Nephron (organoid): ENCODE results near the gene ZNF22.

ENCODE experiments used
- H3K27ac Mint-ChIP-seq, 3 experiments: 2 replicates each; pipeline ENCODE4 v1.8.0; 2020; ENCODE audit warnings: mixed read lengths in 3 of 3, mild to moderate bottlenecking in 2 of 3, moderate library complexity in 1 of 3
- H3K27me3 Mint-ChIP-seq: 2 replicates; pipeline ENCODE4 v1.8.0; 2021; ENCODE audit warnings: low read depth, mild to moderate bottlenecking, moderate library complexity, mixed read lengths
- H3K36me3 Mint-ChIP-seq: 2 replicates; pipeline ENCODE4 v1.8.0; 2020; ENCODE audit warnings: low read depth, mixed read lengths
- H3K4me1 Mint-ChIP-seq: 2 replicates; pipeline ENCODE4 v1.8.0; 2020; ENCODE audit warnings: mixed read lengths
- H3K4me3 Mint-ChIP-seq, 3 experiments: 2 replicates each; pipeline ENCODE4 v1.8.0; 2020; ENCODE audit warnings: mild to moderate bottlenecking in 3 of 3, mixed read lengths in 3 of 3, moderate library complexity in 2 of 3
- H3K9me3 Mint-ChIP-seq: 2 replicates; pipeline ENCODE4 v1.8.0; 2020; ENCODE audit warnings: mixed read lengths
- TF ChIP-seq, protein P1 (sequence below), 3 experiments: fragments of 200-600 bp; sonication (generic); IDR thresholded peaks; one replicate each; pipeline ENCODE4 v1.5.0; 2021; ENCODE audit warnings: antibody characterized with exemption in 3 of 3; ENCODE audit not compliant: unreplicated experiment in 3 of 3

The ZNF22 gene

DNA sequence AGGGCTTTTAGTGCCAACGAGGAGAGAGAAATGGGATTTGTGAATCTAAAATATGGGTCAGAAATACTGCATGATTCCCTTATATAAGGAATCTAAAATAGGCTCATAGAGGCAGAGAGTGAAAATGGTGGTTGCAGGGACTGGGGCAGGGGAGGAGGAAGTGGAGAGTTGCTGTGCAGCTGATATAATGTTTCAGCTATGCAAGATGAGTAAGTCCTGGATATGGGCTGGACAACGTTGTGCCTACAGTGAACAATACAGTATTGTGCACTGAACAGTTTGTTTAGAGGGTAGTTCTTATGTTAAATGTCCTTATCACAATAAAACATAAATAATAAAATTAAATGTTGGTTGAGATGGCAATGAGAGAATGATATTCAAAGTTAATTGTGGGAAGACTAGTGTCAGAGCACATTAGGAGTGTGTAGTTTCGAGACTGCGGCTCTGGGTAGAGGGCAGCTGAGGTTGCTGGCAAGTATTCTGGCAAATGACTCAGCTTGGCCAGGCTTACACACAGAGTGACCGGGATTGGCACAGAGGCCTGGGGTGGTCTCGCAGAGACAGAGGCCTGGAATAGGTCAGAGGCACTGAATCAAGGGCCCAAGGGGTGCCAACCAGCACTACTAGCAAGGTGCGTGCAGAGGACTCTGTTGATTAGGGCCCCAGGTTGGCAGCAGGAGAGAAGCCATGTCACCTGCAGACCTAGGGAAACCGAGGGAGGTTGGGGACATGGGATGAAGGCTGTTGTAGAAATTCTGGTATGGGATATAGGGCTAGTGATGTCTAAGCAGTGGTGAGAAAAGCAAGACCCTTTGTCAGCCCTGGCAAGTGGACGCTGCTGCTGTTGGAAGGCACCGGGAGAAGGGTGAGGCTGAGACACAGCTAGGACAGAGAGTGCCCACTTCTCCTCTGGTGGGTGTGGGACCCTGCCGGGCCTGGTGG lies 19.3 kb upstream of the ZNF22 start:
- Mint-ChIP-seq H3K4me3 (no peak overlapping the region), H3K27me3 (no peaks in the 10 kb centered on the region), H3K36me3 (peaks cover 18% of the 10 kb centered on the region), H3K27ac (peak overlapping the region; percentile 43 to 71 (median 62)), H3K9me3 (no peaks in the 10 kb centered on the region), H3K4me1 (peaks cover 58% of the 10 kb centered on the region)
- TF ChIP-seq, protein P1, sequence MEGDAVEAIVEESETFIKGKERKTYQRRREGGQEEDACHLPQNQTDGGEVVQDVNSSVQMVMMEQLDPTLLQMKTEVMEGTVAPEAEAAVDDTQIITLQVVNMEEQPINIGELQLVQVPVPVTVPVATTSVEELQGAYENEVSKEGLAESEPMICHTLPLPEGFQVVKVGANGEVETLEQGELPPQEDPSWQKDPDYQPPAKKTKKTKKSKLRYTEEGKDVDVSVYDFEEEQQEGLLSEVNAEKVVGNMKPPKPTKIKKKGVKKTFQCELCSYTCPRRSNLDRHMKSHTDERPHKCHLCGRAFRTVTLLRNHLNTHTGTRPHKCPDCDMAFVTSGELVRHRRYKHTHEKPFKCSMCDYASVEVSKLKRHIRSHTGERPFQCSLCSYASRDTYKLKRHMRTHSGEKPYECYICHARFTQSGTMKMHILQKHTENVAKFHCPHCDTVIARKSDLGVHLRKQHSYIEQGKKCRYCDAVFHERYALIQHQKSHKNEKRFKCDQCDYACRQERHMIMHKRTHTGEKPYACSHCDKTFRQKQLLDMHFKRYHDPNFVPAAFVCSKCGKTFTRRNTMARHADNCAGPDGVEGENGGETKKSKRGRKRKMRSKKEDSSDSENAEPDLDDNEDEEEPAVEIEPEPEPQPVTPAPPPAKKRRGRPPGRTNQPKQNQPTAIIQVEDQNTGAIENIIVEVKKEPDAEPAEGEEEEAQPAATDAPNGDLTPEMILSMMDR (IDR thresholded peaks at IDR 0.05; ENCODE audit: unreplicated experiment in 3 of 3) = no peak

- no peak overlapping the region for H3K27ac Mint-ChIP-seq
- H3K4me3 Mint-ChIP-seq = no peak overlapping the region
- peaks cover 18% of the 10 kb centered on the region for H3K36me3 Mint-ChIP-seq
These were observed 18.6 kb upstream of the ZNF22 start for GRCh38 chr10:44982114-44982460.

DNA sequence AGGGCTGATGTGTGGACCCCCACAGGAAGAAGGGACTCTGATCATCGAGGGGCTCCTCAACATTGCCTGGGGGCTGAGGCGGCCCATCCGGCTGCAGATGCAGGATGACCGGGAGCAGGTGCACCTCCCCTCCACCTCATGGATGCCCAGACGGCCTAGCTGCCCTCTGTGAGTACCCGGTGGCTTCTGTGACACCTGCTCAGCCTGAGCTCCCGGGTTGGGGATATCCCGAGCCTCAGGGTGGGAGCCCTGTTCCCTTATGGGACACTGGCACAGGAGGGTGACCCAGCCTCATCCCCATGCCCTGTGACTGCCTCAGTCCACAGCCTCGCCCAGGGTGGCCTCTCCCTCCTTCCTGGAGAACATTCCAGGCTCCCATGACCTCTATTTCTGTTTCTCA lies 18.2 kb upstream of the ZNF22 start:
- Mint-ChIP-seq H3K9me3 (no peaks in the 10 kb centered on the region), H3K36me3 (peaks cover 18% of the 10 kb centered on the region), H3K4me3 (no peak overlapping the region), H3K4me1 (peaks cover 52% of the 10 kb centered on the region), H3K27ac (no peak overlapping the region), H3K27me3 (no peaks in the 10 kb centered on the region)
- TF ChIP-seq, protein P1 (IDR thresholded peaks at IDR 0.05; ENCODE audit: unreplicated experiment in 3 of 3) = no peak

More at GRCh38 chr10:44982114-44982460, 18.6 kb upstream of the ZNF22 start:
- TF ChIP-seq, protein P1 (IDR thresholded peaks at IDR 0.05; ENCODE audit: unreplicated experiment in 3 of 3) = no peak
- Mint-ChIP-seq H3K4me1 (peaks cover 55% of the 10 kb centered on the region), H3K9me3 (no peaks in the 10 kb centered on the region), H3K27me3 (no peaks in the 10 kb centered on the region)

DNA sequence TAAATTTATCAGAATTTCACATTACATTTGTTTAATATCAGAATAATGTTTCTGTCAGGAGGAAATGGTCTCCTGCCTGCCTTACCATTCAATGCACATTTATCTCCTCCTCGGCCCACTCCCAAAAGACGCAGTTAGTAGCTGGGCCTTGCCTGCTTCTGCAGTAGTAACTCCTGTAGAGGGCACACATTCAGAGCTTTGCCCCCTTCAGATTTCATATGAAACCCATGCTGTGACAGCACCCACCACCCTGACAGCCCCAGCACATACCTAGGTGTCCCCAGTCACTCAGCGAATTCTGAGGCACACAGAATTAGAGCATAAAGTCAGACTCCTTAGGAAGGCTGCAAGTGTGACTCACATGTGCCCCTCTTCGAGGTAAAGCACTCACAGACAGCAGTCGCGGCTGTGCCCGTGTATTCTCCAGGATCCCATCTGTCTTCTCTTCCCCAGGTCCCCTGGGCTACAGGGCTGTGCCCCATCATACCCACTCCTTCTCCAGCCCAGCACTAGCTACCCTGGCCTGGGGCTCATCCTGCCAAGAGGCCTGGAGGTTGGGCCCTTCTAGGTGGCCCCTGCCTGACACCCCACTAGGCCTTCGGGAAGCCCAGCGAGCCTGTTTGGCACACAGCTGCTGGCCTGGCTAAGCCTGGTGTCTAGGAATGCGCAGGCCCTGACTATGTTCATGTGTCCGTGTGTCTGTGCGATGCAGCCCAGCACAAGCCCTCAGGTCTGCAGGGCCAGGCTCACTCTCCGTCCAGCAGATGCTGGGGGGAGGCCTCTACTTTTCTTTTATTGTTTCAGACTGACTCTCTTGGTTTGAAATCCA lies 17.4 kb upstream of the ZNF22 start:
- H3K36me3 Mint-ChIP-seq = peaks cover 21% of the 10 kb centered on the region
- TF ChIP-seq, protein P1 (IDR thresholded peaks at IDR 0.05; ENCODE audit: unreplicated experiment in 3 of 3) = no peak
- H3K9me3 Mint-ChIP-seq = no peaks in the 10 kb centered on the region
- peaks cover 47% of the 10 kb centered on the region for H3K4me1 Mint-ChIP-seq
- no peak overlapping the region for H3K27ac Mint-ChIP-seq
- H3K27me3 Mint-ChIP-seq = no peaks in the 10 kb centered on the region
- H3K4me3 Mint-ChIP-seq = no peak overlapping the region

DNA sequence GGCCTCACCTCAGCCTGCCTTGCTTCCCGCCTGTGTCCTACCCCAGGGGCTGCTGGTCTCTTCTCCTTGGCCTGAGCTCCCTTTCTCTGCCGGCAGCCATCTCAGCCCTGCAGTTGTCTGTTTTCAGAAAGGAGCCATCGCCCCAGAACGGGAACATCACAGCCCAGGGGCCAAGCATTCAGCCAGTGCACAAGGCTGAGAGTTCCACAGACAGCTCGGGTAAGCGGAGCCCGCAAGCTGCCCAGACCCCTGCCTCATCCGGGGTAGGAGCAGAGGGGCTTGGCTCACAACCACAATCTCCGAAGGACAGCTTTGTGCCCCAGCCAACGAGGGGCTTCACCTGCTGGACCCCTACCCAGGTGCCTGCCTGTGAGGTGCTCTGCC lies 16.8 kb upstream of the ZNF22 start:
- peaks cover 26% of the 10 kb centered on the region for H3K36me3 Mint-ChIP-seq
- TF ChIP-seq, protein P1 (IDR thresholded peaks at IDR 0.05; ENCODE audit: unreplicated experiment in 3 of 3) = no peak
- H3K27ac Mint-ChIP-seq = no peak overlapping the region
- H3K9me3 Mint-ChIP-seq = no peaks in the 10 kb centered on the region
- no peak overlapping the region for H3K4me3 Mint-ChIP-seq
- peaks cover 46% of the 10 kb centered on the region for H3K4me1 Mint-ChIP-seq
- no peaks in the 10 kb centered on the region for H3K27me3 Mint-ChIP-seq
